ENCODE data around the gene ZFAND6.
"Not testable (repeated sequence)": the region's sequence is repeated elsewhere in the genome, so short reads cannot be mapped to it uniquely, and the experiment has no call there.

ZFAND6 gene

GRCh38 chr15:80099662-80100061 lies 40.2 kb downstream of the ZFAND6 start:
- DNase-seq: not testable (repeated sequence)

DNA sequence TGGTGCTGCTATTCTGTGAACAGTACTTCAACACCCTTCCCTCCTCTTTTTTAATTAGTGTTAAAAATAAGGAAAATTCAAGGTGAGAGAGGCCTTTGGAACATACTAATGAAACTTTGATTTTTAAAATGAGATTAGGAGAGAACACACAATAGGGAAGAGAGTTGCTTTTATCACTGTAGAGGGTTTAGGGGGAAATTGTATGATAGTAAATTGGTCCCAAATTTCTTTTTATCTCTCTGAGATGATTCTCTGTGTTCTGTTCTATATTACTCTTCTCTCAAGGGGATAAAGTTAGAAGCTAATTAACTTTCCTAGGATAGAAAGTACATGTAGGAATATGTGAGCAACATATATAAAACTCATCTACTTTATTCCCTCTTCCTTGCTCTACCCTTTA lies 40.8 kb downstream of the ZFAND6 start:
- no peak for DNase-seq

- DNase-seq: no peak
Measured at GRCh38 chr15:80105193-80105592, 45.7 kb downstream of the ZFAND6 start.

DNA sequence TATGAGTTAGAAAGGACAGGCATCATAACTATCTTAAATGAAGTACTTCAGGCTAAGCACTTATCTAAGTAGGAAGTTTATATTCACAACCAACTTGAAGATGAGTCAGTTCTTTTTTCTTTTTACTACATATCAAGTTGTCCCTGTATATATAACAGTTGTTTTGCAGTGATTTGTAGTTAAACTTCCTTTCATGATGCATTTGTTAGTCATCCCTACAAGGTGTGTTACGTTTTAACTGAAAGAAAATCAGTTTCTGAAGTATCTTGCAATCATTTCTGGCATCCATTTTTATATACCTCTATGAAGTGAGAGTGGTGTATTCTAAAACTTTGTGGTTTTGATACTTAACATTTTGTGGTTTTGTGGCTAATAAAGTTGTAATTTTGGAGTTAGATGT lies 46.1 kb downstream of the ZFAND6 start:
- DNase-seq: no peak

DNA sequence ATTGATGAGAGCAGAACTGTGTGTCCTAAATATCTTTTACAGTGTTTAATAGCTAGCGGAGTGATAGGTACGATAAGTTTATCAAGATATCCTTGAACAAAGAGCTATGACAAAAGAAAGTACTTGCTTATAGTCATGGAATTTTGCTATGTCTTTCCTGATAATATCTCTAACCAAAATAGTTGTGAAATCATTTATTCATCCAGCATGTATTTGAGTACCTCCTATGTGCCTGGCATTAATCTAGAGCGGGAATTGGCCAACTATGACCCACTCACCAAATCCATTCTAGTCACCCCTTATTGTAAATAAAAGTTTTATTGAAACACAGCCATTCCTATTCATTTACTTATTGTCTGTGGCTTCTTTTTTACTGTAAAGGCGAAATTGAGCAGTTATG lies 46.6 kb downstream of the ZFAND6 start:
- no peak for DNase-seq

GRCh38 chr15:80107204-80107603 lies 47.7 kb downstream of the ZFAND6 start:
- no peak for DNase-seq

GRCh38 chr15:80107774-80108173 lies 48.3 kb downstream of the ZFAND6 start:
- no peak for DNase-seq

GRCh38 chr15:80109388-80109787 lies 49.9 kb downstream of the ZFAND6 start:
- no peak for DNase-seq

DNA sequence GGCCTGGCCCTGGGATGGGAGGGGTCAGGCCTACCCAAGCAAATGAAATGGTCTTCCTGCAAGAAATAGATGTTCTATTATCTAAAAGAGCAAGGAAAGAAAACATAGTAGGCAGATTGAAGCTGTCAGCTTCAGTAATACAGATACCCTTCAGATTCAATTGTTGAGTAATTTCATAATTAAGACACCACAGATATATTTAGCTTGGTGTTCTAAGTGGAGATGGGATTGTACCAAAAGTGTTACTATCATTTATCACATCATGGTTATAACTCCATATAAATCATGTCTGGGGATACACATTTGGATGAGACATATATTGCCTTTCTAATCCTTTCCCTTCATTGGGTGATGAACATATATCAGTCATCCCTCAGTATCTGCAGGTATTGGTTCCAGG lies 51.4 kb downstream of the ZFAND6 start:
- DNase-seq: no peak

GRCh38 chr15:80114114-80114513 lies 54.6 kb downstream of the ZFAND6 start:
- DNase-seq: no peak

DNA sequence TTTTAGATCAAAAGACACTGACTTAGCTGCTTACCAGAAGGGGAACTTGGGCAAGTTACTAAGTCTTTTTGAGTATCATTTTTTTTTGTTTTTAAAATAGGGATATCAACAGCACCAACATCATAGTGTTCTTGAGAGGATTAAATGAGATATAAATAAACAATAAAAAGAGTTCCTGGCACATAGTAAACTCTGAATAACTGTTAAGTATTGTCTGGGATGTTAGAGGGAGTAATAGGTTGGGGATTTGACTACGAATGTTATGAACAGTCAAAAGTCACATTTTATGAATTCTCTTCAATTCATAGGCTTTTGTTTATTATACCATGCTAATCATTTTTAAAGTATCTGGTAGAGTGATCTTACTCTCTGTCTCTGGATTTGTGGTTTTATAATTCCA lies 55.5 kb downstream of the ZFAND6 start:
- no peak for DNase-seq

DNA sequence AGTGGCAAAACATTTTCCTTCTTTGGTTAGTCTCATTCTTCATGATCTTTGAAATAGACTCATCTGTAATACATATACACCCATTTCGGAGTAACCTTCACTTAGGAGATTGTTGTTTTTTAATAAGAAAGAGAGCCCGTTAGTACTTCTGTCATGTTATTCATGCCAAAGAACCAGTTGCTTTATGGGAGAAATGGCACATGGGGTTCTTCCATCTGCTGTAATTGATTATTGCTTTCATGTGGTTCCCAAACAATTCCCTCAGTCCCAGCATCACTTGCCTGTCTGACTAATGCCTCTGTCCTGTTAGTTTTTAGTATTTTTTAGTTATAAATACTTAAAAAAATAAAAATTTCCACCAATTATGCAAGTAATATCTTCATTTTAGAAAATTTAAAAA lies 59.5 kb downstream of the ZFAND6 start:
- DNase-seq: no peak

- DNase-seq: no peak
Measured at GRCh38 chr15:80120636-80121035, 61.2 kb downstream of the ZFAND6 start.

GRCh38 chr15:80121546-80121945 lies 62.1 kb downstream of the ZFAND6 start:
- DNase-seq: no peak

DNA sequence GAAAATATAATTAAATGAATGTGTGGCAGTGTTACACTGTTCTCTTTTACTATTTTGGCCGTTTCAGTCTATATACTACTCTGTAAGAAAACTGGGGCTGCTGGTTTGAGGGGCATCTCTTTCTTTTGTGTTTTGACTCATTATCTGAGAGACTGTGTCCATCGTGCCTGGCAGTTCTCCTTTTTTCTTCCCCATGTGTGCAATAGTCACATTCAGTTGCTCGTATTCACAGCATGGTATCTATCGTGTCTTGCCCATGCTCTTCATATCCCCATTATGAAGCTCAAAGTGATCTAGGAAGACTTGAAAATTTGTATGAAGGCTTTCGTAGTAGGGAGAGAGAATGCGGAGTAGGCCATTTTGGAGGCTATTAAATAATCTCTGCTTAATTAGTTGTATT lies 63.6 kb downstream of the ZFAND6 start:
- DNase-seq: no peak

- not testable (repeated sequence) for DNase-seq
Measured at GRCh38 chr15:80127253-80127652, 67.8 kb downstream of the ZFAND6 start.

DNA sequence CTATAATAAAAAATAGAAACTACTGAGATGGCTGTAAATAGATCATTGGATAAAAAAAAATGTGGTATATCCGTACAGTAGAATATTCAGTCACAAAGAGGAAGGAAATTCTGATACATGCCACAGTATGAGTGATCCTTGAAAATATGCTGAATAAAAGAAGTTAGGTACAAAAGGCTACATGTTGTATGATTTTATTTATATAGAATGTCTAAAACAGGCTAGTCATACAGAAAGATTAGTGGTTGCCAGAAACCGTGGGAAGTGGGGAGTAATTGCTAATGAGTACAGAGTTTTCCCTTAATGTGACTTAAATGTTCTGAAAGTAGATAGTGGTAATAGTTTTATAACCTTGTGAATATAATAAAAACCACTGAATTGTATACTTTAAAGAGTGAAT lies 68.4 kb downstream of the ZFAND6 start:
- no peak for DNase-seq

- DNase-seq: no peak
Measured at GRCh38 chr15:80132382-80132781, 72.9 kb downstream of the ZFAND6 start.

- DNase-seq: no peak
Measured at GRCh38 chr15:80136854-80137253, 77.4 kb downstream of the ZFAND6 start.

DNA sequence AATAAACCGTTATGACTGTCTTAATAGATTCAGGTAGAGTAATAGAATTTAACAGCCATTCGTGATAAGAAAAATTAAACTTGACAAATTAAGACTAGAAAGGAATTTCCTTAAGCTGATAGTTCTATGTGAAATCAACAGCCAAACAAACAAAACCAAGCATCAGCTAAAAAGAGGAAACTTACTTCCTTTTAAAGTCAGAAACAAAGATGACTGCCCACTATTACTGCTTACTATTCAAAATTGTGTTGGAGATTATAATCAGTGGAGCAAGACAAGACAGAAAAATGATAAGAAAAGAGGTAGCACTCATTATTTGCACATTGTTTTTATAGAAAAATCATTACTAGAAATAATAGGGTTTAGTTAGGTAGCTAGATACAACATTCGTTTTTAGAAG lies 79.5 kb downstream of the ZFAND6 start:
- no peak for DNase-seq

DNA sequence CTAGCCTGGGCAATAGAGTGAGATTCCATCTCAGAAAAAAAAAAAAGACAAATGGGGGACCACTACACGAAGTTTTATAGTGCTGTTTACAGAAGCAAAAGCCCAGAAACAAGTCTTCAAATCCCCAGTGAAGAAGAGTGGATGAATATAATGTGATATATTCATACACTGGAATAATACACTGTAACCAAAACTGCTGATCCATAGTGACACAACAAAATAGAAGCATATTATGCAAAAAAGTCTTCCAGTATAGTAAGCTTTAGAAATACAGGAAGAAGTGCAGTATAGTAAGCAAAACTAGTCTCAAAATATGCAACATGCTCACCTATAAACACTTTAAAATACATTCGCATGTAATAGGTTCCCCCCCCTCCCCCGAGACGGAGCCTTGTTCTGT lies 81.4 kb downstream of the ZFAND6 start:
- DNase-seq: no peak

- DNase-seq: no peak
Measured at GRCh38 chr15:80141916-80142598, 82.6 kb downstream of the ZFAND6 start.

DNA sequence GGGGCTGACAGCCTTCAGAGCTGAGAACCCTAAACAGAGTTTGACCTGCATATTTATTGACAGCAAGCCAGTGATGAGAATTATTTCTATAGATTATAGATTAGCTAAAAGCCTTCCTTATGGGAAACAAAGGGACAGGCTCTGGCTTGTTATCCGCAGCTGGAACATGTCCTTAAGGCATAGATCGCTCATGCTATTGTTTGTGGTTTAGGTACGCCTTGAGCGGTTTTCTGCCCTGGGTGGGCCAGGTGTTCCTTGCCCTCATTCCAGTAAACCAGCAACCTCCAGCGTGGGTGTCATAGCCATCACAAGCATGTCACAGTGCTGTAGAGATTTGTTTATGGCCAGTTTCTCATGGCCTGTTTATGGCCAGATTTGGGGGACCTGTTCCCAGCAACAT lies 83.2 kb downstream of the ZFAND6 start:
- no peak for DNase-seq

DNA sequence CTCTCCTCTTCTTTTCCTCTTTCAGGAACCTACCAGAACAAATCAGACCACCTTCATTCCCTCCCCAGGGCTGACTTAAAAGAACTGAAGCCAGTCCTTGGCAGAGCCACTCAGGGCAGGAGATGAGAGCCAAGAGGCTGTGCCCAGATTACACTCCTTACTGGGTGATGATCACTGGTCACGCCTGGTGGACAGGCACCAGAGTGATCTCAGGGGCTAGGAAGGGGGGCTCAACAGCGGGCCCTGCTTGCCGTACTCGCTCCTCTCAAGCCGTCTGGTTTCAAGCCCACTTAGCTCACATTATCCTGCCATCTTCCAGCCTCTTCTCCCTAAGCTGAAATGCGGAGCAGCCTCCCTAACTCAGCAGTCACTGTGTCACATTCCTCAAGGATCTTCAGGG lies 91.7 kb downstream of the ZFAND6 start:
- no peak for DNase-seq

DNA sequence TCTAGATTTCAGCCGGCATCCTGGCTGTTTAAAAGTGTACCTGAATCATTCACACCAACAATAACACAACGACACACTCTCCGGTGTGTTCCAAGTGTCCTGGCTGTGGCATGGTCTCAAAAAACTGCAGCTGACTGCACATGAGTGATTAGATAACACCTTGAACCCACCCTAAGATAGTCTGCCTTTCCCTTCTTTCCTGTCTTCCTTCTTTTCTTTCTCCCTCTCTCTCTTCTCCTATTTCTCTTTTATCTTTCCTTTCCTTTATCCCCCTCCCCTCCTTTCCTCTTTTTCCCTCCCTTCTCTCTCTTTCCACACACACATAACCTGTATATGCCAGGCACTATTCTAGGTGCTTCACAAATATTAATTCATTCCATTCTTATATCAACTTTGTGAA lies 92.1 kb downstream of the ZFAND6 start:
- no peak for DNase-seq
